Measurements from ENCODE around the gene TECTA. TPM values are rescaled to one million over a fixed set of nuclear protein-coding genes. Genes with fewer than 3 reads are reported as not detected.

The TECTA gene
- total RNA-seq (2014; rRNA removed; shearing (Covaris generic)) = 0.03 and 0.05 TPM in 2 replicates

- DNase-seq (ENCODE audit: low spot score) = no peak
These were observed at the start of gene TECTA for GRCh38 chr11:121100943-121101342. TECTA (plus strand) TSS chr11:121101243; CDS start chr11:121102666, 1,423 bp downstream.

- no peak for DNase-seq (ENCODE audit: low spot score)
These were observed 47.8 kb upstream of the TECTA start for GRCh38 chr11:121053244-121053643.

- no peak for DNase-seq (ENCODE audit: low spot score)
These were observed 46.8 kb upstream of the TECTA start for GRCh38 chr11:121054266-121054665.

GRCh38 chr11:121055076-121055475 is 46.0 kb upstream of the TECTA start:
- DNase-seq (ENCODE audit: low spot score) = no peak

- DNase-seq (ENCODE audit: low spot score) = no peak
These were observed 43.1 kb upstream of the TECTA start for GRCh38 chr11:121057922-121058321.

GRCh38 chr11:121058941-121059340 is 42.1 kb upstream of the TECTA start:
- DNase-seq (ENCODE audit: low spot score) = no peak

GRCh38 chr11:121059605-121060004 is 41.4 kb upstream of the TECTA start:
- DNase-seq (ENCODE audit: low spot score) = no peak

GRCh38 chr11:121063728-121064127 is 37.3 kb upstream of the TECTA start:
- no peak for DNase-seq (ENCODE audit: low spot score)

- DNase-seq (ENCODE audit: low spot score) = no peak
These were observed 34.4 kb upstream of the TECTA start for GRCh38 chr11:121066623-121067022.

GRCh38 chr11:121067026-121067425 is 34.0 kb upstream of the TECTA start:
- DNase-seq (ENCODE audit: low spot score) = no peak

GRCh38 chr11:121067453-121067852 is 33.6 kb upstream of the TECTA start:
- DNase-seq (ENCODE audit: low spot score) = no peak

GRCh38 chr11:121067962-121068647 is 32.9 kb upstream of the TECTA start:
- DNase-seq (ENCODE audit: low spot score) = no peak

- no peak for DNase-seq (ENCODE audit: low spot score)
These were observed 32.3 kb upstream of the TECTA start for GRCh38 chr11:121068787-121069186.

GRCh38 chr11:121070951-121071845 is 29.8 kb upstream of the TECTA start:
- no peak for DNase-seq (ENCODE audit: low spot score)

- DNase-seq (ENCODE audit: low spot score) = no peak
These were observed 29.1 kb upstream of the TECTA start for GRCh38 chr11:121071846-121072450.

- DNase-seq (ENCODE audit: low spot score) = no peak
These were observed 19.7 kb upstream of the TECTA start for GRCh38 chr11:121081321-121081720.

GRCh38 chr11:121082219-121082618 is 18.8 kb upstream of the TECTA start:
- no peak for DNase-seq (ENCODE audit: low spot score)

GRCh38 chr11:121082670-121083069 is 18.4 kb upstream of the TECTA start:
- no peak for DNase-seq (ENCODE audit: low spot score)

- no peak for DNase-seq (ENCODE audit: low spot score)
These were observed 14.2 kb upstream of the TECTA start for GRCh38 chr11:121086866-121087265.

GRCh38 chr11:121089566-121089965 is 11.5 kb upstream of the TECTA start:
- DNase-seq (ENCODE audit: low spot score) = no peak

GRCh38 chr11:121090145-121090721 is 10.8 kb upstream of the TECTA start:
- no peak for DNase-seq (ENCODE audit: low spot score)

GRCh38 chr11:121091492-121092152 is 9.4 kb upstream of the TECTA start:
- DNase-seq (ENCODE audit: low spot score) = no peak

Data from A172 (cell line).